Measurements from ENCODE around the gene CALY.

CALY gene

GRCh38 chr10:133375357-133376115 is 38.8 kb upstream of the CALY start:
- H3K27me3 ChIP-seq (ENCODE audit: insufficient read depth, poor library complexity, severe bottlenecking): peaks cover 4% of the 10 kb centered on the region
- H3K27ac ChIP-seq (replicated peaks): no peak overlapping the region
- no peak overlapping the region for H3K4me3 ChIP-seq (replicated peaks; ENCODE audit: insufficient read depth, low read length)
- DNase-seq (ENCODE audit: low read depth in 1 of 2, low spot score in 1 of 2): no peak
- TF ChIP-seq GABPA (IDR thresholded peaks at IDR 0.05; ENCODE audit: low read depth) (no peak), POLR2AphosphoS5 (IDR thresholded peaks at IDR 0.05; ENCODE audit: low read depth) (no peak), SPI1 (IDR thresholded peaks at IDR 0.05; ENCODE audit: borderline replicate concordance, low read depth) (no peak)
- TF ChIP-seq, protein P1, sequence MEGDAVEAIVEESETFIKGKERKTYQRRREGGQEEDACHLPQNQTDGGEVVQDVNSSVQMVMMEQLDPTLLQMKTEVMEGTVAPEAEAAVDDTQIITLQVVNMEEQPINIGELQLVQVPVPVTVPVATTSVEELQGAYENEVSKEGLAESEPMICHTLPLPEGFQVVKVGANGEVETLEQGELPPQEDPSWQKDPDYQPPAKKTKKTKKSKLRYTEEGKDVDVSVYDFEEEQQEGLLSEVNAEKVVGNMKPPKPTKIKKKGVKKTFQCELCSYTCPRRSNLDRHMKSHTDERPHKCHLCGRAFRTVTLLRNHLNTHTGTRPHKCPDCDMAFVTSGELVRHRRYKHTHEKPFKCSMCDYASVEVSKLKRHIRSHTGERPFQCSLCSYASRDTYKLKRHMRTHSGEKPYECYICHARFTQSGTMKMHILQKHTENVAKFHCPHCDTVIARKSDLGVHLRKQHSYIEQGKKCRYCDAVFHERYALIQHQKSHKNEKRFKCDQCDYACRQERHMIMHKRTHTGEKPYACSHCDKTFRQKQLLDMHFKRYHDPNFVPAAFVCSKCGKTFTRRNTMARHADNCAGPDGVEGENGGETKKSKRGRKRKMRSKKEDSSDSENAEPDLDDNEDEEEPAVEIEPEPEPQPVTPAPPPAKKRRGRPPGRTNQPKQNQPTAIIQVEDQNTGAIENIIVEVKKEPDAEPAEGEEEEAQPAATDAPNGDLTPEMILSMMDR (IDR thresholded peaks at IDR 0.05; ENCODE audit: insufficient read depth, low read length): no peak
- TF ChIP-seq, protein P2, sequence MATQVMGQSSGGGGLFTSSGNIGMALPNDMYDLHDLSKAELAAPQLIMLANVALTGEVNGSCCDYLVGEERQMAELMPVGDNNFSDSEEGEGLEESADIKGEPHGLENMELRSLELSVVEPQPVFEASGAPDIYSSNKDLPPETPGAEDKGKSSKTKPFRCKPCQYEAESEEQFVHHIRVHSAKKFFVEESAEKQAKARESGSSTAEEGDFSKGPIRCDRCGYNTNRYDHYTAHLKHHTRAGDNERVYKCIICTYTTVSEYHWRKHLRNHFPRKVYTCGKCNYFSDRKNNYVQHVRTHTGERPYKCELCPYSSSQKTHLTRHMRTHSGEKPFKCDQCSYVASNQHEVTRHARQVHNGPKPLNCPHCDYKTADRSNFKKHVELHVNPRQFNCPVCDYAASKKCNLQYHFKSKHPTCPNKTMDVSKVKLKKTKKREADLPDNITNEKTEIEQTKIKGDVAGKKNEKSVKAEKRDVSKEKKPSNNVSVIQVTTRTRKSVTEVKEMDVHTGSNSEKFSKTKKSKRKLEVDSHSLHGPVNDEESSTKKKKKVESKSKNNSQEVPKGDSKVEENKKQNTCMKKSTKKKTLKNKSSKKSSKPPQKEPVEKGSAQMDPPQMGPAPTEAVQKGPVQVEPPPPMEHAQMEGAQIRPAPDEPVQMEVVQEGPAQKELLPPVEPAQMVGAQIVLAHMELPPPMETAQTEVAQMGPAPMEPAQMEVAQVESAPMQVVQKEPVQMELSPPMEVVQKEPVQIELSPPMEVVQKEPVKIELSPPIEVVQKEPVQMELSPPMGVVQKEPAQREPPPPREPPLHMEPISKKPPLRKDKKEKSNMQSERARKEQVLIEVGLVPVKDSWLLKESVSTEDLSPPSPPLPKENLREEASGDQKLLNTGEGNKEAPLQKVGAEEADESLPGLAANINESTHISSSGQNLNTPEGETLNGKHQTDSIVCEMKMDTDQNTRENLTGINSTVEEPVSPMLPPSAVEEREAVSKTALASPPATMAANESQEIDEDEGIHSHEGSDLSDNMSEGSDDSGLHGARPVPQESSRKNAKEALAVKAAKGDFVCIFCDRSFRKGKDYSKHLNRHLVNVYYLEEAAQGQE (IDR thresholded peaks at IDR 0.05; ENCODE audit: insufficient replicate concordance, low read depth): no peak

GRCh38 chr10:133373174-133374090 is 36.7 kb upstream of the CALY start, which contains the start of gene ECHS1:
Gene ECHS1 (minus strand): TSS chr10:133373354. CDS start chr10:133373333, 21 bp downstream.
- Histone ChIP-seq H3K4me3 (replicated peaks; ENCODE audit: insufficient read depth, low read length) (peak within 1 kb of the TSS; percentile 96), H3K27ac (replicated peaks) (peak within 1 kb of the TSS; percentile 69), H3K27me3 (ENCODE audit: insufficient read depth, poor library complexity, severe bottlenecking) (no peaks in the 10 kb centered on the region)
- TF ChIP-seq GABPA (IDR thresholded peaks at IDR 0.05; ENCODE audit: low read depth) (no peak), POLR2AphosphoS5 (IDR thresholded peaks at IDR 0.05; ENCODE audit: low read depth) (peak; percentile 58; the same call in 1 of the 2 replicates)
- TF ChIP-seq, protein P2 (IDR thresholded peaks at IDR 0.05; ENCODE audit: insufficient replicate concordance, low read depth): peak; percentile 27
- peak; percentile 86 to 93 for DNase-seq (ENCODE audit: low read depth in 1 of 2, low spot score in 1 of 2)

DNA sequence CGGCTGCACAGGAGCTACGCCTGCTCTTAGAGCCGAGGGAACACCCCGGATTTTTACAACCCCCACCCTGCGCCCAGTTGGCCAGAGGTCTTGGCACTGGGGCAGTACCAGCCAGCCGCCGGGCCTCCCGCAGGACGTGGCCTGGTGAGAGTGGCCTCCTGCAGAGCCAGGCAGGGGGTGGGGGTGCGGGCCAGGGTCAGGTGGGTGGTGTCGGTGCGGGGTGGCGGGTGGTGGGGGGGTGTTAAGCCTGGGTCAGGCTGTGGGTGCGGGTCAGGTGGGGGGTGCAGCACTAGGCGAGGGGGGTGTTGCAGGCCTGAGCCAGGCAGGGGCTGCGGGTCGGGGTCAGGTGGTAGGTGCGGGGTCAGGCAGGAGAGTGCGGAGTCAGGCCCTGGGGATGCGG is 35.8 kb upstream of the CALY start:
- H3K4me3 ChIP-seq (replicated peaks; ENCODE audit: insufficient read depth, low read length): peak overlapping the region; percentile 96
- H3K27ac ChIP-seq (replicated peaks): no peak overlapping the region; the same call in 1 of the 2 replicates
- TF ChIP-seq, protein P1 (IDR thresholded peaks at IDR 0.05; ENCODE audit: insufficient read depth, low read length): no peak
- TF ChIP-seq GABPA (IDR thresholded peaks at IDR 0.05; ENCODE audit: low read depth): no peak
- TF ChIP-seq, protein P2 (IDR thresholded peaks at IDR 0.05; ENCODE audit: insufficient replicate concordance, low read depth): no peak
- TF ChIP-seq SPI1 (IDR thresholded peaks at IDR 0.05; ENCODE audit: borderline replicate concordance, low read depth): no peak
- TF ChIP-seq POLR2AphosphoS5 (IDR thresholded peaks at IDR 0.05; ENCODE audit: low read depth): no peak
- no peaks in the 10 kb centered on the region for H3K27me3 ChIP-seq (ENCODE audit: insufficient read depth, poor library complexity, severe bottlenecking)
- DNase-seq (ENCODE audit: low read depth in 1 of 2, low spot score in 1 of 2): no peak
